Measurements from ENCODE around the gene STK32C.

DNA sequence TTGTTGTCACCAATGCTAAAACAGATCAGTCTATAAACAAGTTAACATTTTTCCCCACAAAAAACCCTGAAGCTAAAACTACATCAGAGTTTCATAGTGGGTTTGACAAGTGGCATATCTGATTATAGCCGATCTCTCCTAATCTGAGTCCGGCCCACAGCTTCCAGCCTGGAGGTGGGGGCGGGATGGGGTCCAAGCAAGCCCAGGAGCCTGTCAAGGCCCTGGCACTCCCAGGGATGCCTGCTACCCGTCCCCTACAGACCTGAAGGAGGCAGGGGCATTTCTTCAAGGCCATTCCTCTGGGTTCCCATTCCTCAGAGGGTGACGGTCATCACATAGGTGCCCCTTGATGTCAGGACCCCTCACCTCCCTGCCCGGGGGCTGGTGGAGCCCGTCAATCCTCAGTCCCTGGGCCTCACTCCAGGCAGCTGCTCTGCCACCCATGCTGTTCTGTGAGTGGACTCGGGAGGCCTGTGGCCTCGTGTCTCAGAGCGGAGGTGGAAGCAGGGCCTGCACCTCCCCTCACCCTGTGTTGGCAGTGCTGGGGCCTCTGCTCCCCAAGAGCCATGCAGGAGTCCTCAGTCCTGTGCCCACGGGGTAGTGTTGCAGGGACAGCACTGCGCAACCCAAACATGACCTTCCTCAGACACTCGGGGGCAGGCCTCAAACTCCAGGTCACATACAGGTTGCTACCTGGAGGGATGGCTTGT, 112.2 kb downstream of the STK32C start:
- TF ChIP-seq, protein P1, sequence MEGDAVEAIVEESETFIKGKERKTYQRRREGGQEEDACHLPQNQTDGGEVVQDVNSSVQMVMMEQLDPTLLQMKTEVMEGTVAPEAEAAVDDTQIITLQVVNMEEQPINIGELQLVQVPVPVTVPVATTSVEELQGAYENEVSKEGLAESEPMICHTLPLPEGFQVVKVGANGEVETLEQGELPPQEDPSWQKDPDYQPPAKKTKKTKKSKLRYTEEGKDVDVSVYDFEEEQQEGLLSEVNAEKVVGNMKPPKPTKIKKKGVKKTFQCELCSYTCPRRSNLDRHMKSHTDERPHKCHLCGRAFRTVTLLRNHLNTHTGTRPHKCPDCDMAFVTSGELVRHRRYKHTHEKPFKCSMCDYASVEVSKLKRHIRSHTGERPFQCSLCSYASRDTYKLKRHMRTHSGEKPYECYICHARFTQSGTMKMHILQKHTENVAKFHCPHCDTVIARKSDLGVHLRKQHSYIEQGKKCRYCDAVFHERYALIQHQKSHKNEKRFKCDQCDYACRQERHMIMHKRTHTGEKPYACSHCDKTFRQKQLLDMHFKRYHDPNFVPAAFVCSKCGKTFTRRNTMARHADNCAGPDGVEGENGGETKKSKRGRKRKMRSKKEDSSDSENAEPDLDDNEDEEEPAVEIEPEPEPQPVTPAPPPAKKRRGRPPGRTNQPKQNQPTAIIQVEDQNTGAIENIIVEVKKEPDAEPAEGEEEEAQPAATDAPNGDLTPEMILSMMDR (IDR thresholded peaks at IDR 0.05; ENCODE audit: insufficient read depth, low read length), result no peak
- no peak for TF ChIP-seq POLR2AphosphoS5 (IDR thresholded peaks at IDR 0.05; ENCODE audit: low read depth)
- TF ChIP-seq, protein P2, sequence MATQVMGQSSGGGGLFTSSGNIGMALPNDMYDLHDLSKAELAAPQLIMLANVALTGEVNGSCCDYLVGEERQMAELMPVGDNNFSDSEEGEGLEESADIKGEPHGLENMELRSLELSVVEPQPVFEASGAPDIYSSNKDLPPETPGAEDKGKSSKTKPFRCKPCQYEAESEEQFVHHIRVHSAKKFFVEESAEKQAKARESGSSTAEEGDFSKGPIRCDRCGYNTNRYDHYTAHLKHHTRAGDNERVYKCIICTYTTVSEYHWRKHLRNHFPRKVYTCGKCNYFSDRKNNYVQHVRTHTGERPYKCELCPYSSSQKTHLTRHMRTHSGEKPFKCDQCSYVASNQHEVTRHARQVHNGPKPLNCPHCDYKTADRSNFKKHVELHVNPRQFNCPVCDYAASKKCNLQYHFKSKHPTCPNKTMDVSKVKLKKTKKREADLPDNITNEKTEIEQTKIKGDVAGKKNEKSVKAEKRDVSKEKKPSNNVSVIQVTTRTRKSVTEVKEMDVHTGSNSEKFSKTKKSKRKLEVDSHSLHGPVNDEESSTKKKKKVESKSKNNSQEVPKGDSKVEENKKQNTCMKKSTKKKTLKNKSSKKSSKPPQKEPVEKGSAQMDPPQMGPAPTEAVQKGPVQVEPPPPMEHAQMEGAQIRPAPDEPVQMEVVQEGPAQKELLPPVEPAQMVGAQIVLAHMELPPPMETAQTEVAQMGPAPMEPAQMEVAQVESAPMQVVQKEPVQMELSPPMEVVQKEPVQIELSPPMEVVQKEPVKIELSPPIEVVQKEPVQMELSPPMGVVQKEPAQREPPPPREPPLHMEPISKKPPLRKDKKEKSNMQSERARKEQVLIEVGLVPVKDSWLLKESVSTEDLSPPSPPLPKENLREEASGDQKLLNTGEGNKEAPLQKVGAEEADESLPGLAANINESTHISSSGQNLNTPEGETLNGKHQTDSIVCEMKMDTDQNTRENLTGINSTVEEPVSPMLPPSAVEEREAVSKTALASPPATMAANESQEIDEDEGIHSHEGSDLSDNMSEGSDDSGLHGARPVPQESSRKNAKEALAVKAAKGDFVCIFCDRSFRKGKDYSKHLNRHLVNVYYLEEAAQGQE (IDR thresholded peaks at IDR 0.05; ENCODE audit: insufficient replicate concordance, low read depth), result no peak
